GM12891 (cell line): Measurements from ENCODE around the gene TRIM10.

Source experiments
- POLR2A ChIP-seq: IDR thresholded peaks from 2 replicates; pipeline ENCODE4 v1.6.1; 2011; ENCODE audit warnings: low read depth, low read length, control low read depth
- POLR2AphosphoS5 ChIP-seq: IDR thresholded peaks from 2 replicates; pipeline ENCODE4 v1.6.1; 2011; ENCODE audit warnings: low read depth, low read length, control low read depth

GRCh38 chr6:30184417-30185031, 23.5 kb upstream of the TRIM10 start:
- TF ChIP-seq POLR2A (peak; percentile 43; the same call in 1 of the 2 replicates), POLR2AphosphoS5 (peak; percentile 67; the same call in 1 of the 2 replicates)
